K562 (cell line): ENCODE results near the gene PHLPP2. TPM values are rescaled to one million over a fixed set of nuclear protein-coding genes. Genes with fewer than 3 reads are reported as not detected.

ENCODE experiments used
- CC2D1A ChIP-seq: fragments of 450-650 bp; IDR thresholded peaks from 2 replicates; pipeline ENCODE4 v1.6.1; 2017; ENCODE audit warnings: mild to moderate bottlenecking
- CEBPG ChIP-seq, 3 experiments: fragments of 200-800 bp in 1 of 3; sonication (Bioruptor generic) in 1 of 3; sonication (generic) in 1 of 3; formaldehyde crosslinking in 1 of 3; IDR thresholded peaks in 2 of 3; conservative IDR thresholded peaks in 1 of 3; 2 replicates each; pipeline versions ENCODE4 v1.6.1 to v1.8.0; 2016 to 2022; ENCODE audit warnings: missing compliant biosample characterization in 2 of 3, missing genetic modification characterization in 2 of 3, mild to moderate bottlenecking in 1 of 3, missing genetic modification reagents in 1 of 3
- FIP1L1 ChIP-seq: fragments of 200-400 bp; formaldehyde crosslinking; IDR thresholded peaks from 2 replicates; pipeline ENCODE4 v1.6.1; 2018; ENCODE audit warnings: mild to moderate bottlenecking, low read depth, low read length; ENCODE audit not compliant: poor library complexity, severe bottlenecking
- HNRNPLL ChIP-seq: fragments of 200-400 bp; formaldehyde crosslinking; IDR thresholded peaks from 2 replicates; pipeline ENCODE4 v1.6.1; 2017; ENCODE audit warnings: low read length, low read depth, mild to moderate bottlenecking; ENCODE audit not compliant: poor library complexity, severe bottlenecking
- NUFIP1 ChIP-seq: fragments of 450-650 bp; IDR thresholded peaks from 2 replicates; pipeline ENCODE4 v1.6.1; 2018; ENCODE audit not compliant: partially characterized antibody
- PHB2 ChIP-seq: fragments of 450-650 bp; IDR thresholded peaks from 2 replicates; pipeline ENCODE4 v1.6.1; 2017; ENCODE audit warnings: low read depth
- polyA plus RNA-seq, 8 experiments: library from polyadenylated mRNA; depleted of rRNA in 4 of 8; stranded (reverse) in 5 of 8; unstranded in 3 of 8; fragments of >200 nt; fragmentation: Nextera tagmentation in 2 of 8; fragmentation: Illumina TruSeq in 1 of 8; extraction: Ambion mirVana in 2 of 8; extraction: Trizol in 1 of 8; gene quantifications; 2 replicates each; pipeline versions ENCODE4 v1.2.1 to v1.2.3, GENCODE V29; 2011 to 2014; ENCODE audit warnings: inconsistent platforms in 1 of 8, missing spikeins in 1 of 8
- total RNA-seq, 7 experiments: library from RNA; depleted of rRNA in 6 of 7; stranded (reverse); fragments of >200 nt in 6 of 7; fragmentation: Illumina TruSeq in 2 of 7; extraction: Trizol in 2 of 7; gene quantifications; 2 replicates each; pipeline versions ENCODE4 v1.2.1 to v1.2.3, GENCODE V29; 2011 to 2021; ENCODE audit warnings: low replicate concordance in 1 of 7
- TF ChIP-seq, protein P1 (sequence below): fragments of 450-650 bp; formaldehyde crosslinking; IDR thresholded peaks from 2 replicates; pipeline ENCODE4 v1.4.0; 2022; ENCODE audit warnings: mild to moderate bottlenecking, moderate library complexity
- TF ChIP-seq, protein P2 (sequence below): IDR thresholded peaks from 3 replicates; pipeline ENCODE4 v1.6.1; 2011; ENCODE audit warnings: borderline replicate concordance, mild to moderate bottlenecking; ENCODE audit not compliant: insufficient read length, insufficient read depth
- TF ChIP-seq, protein P3 (sequence below), 3 experiments: fragments of 200-800 bp in 1 of 3; fragments of 250-450 bp in 1 of 3; fragments of 450-650 bp in 1 of 3; sonication (Bioruptor Pico) in 1 of 3; sonication (Bioruptor generic) in 1 of 3; formaldehyde crosslinking in 1 of 3; IDR thresholded peaks; 2 replicates each; pipeline versions ENCODE4 v1.6.1 to v1.8.0; 2016 to 2022; ENCODE audit warnings: mild to moderate bottlenecking in 2 of 3, missing genetic modification characterization in 2 of 3, missing compliant biosample characterization in 1 of 3, moderate library complexity in 1 of 3
- TF ChIP-seq, protein P4 (sequence below): fragments of 250-450 bp; sonication (Bioruptor Pico); IDR thresholded peaks from 2 replicates; pipeline ENCODE4 v1.5.0; 2020; ENCODE audit warnings: mild to moderate bottlenecking

Gene PHLPP2
- total and polyA plus RNA-seq, 9 of the 15 experiments (the other 6 are each of a cell fraction or from before 2014, with no cell fraction given), result 0.60 to 7.1 (median 2.6) TPM

DNA sequence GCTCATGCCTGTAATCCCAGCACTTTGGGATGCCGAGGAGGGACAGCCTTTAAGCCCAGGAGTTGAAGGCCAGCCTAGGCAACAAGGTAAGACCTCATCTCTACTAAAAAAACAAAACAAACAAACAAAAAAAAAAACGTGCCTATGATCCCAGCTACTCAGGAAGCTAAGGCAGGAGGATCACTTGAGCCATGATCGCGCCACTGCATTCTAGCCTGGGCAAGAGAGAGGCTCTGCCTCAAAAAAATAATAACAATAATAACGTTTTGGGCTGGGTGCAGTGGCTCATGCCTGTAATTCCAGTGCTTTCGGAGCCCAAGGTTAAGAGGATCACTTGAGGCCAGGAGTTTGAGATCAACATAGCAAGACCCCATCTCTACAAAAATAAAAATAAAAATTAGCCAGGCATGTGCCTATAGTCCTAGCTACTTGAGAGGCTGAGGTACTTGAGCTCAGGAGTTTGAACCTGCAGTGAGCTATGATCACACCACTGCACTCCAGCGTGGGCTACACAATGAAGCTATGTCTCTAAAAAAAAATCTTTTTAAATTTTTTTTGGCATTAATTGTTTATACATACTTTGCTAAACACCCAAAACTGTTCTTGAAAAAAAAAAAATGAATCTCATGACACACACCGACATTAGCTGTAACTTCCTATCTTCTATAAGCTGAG is 3.3 kb downstream of the PHLPP2 start (continued):
- TF ChIP-seq, protein P1, sequence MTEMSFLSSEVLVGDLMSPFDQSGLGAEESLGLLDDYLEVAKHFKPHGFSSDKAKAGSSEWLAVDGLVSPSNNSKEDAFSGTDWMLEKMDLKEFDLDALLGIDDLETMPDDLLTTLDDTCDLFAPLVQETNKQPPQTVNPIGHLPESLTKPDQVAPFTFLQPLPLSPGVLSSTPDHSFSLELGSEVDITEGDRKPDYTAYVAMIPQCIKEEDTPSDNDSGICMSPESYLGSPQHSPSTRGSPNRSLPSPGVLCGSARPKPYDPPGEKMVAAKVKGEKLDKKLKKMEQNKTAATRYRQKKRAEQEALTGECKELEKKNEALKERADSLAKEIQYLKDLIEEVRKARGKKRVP (CRISPR knock-in tag), result no peak
- no peak for TF ChIP-seq CC2D1A
- no peak for TF ChIP-seq CEBPG (CRISPR knock-in tag; IDR thresholded peaks at IDR 0.05)
- no peak for TF ChIP-seq CEBPG (tag; conservative IDR thresholded peaks at IDR 0.05 in 1 of 2, IDR thresholded peaks at IDR 0.05 in 1 of 2)
- TF ChIP-seq, protein P2, sequence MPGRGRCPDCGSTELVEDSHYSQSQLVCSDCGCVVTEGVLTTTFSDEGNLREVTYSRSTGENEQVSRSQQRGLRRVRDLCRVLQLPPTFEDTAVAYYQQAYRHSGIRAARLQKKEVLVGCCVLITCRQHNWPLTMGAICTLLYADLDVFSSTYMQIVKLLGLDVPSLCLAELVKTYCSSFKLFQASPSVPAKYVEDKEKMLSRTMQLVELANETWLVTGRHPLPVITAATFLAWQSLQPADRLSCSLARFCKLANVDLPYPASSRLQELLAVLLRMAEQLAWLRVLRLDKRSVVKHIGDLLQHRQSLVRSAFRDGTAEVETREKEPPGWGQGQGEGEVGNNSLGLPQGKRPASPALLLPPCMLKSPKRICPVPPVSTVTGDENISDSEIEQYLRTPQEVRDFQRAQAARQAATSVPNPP, result no peak
- TF ChIP-seq FIP1L1, result no peak
- TF ChIP-seq NUFIP1, result no peak
- TF ChIP-seq HNRNPLL, result no peak
- TF ChIP-seq, protein P3, sequence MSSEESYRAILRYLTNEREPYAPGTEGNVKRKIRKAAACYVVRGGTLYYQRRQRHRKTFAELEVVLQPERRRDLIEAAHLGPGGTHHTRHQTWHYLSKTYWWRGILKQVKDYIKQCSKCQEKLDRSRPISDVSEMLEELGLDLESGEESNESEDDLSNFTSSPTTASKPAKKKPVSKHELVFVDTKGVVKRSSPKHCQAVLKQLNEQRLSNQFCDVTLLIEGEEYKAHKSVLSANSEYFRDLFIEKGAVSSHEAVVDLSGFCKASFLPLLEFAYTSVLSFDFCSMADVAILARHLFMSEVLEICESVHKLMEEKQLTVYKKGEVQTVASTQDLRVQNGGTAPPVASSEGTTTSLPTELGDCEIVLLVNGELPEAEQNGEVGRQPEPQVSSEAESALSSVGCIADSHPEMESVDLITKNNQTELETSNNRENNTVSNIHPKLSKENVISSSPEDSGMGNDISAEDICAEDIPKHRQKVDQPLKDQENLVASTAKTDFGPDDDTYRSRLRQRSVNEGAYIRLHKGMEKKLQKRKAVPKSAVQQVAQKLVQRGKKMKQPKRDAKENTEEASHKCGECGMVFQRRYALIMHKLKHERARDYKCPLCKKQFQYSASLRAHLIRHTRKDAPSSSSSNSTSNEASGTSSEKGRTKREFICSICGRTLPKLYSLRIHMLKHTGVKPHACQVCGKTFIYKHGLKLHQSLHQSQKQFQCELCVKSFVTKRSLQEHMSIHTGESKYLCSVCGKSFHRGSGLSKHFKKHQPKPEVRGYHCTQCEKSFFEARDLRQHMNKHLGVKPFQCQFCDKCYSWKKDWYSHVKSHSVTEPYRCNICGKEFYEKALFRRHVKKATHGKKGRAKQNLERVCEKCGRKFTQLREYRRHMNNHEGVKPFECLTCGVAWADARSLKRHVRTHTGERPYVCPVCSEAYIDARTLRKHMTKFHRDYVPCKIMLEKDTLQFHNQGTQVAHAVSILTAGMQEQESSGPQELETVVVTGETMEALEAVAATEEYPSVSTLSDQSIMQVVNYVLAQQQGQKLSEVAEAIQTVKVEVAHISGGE (CRISPR knock-in tag; IDR thresholded peaks at IDR 0.05), result no peak
- no peak for TF ChIP-seq PHB2
- TF ChIP-seq, protein P4, sequence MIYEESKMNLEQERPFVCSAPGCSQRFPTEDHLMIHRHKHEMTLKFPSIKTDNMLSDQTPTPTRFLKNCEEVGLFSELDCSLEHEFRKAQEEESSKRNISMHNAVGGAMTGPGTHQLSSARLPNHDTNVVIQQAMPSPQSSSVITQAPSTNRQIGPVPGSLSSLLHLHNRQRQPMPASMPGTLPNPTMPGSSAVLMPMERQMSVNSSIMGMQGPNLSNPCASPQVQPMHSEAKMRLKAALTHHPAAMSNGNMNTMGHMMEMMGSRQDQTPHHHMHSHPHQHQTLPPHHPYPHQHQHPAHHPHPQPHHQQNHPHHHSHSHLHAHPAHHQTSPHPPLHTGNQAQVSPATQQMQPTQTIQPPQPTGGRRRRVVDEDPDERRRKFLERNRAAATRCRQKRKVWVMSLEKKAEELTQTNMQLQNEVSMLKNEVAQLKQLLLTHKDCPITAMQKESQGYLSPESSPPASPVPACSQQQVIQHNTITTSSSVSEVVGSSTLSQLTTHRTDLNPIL, result no peak
- TF ChIP-seq, all 486 proteins: peak for 0
